GM20000 (cell line): Measurements from ENCODE around the gene CGN.
"Not testable (repeated sequence)": the region's sequence is repeated elsewhere in the genome, so short reads cannot be mapped to it uniquely, and the experiment has no call there.

ENCODE experiments used
- DNase-seq: peaks from one replicate; pipeline ENCODE4 v3.0.0; 2012; ENCODE audit warnings: low spot score
- TF ChIP-seq, protein P1 (sequence below): IDR thresholded peaks from 2 replicates; pipeline ENCODE4 v1.5.1; 2012; ENCODE audit warnings: mild to moderate bottlenecking, control low read depth; ENCODE audit errors: extremely low read depth, missing control alignments

CGN gene

DNA sequence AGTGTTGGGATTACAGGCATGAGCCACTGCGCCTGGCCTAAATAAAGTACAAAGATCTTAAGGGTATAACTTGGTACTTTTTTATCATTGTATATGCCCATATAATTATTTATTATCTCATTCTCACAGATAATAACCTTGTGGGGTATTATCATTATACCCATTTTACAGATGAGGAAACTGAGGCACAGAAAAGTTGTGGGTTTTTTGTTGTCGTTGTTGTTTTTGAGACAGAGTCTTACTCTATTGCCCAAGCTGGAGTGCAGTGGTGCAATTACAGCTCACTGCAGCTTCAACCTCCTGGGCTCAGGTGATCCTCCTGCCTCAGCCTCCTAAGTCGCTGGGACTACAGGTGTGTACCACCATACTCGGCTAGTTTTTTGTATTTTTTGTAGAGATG lies 4.1 kb downstream of the CGN start:
- no peak for DNase-seq
- TF ChIP-seq, protein P1, sequence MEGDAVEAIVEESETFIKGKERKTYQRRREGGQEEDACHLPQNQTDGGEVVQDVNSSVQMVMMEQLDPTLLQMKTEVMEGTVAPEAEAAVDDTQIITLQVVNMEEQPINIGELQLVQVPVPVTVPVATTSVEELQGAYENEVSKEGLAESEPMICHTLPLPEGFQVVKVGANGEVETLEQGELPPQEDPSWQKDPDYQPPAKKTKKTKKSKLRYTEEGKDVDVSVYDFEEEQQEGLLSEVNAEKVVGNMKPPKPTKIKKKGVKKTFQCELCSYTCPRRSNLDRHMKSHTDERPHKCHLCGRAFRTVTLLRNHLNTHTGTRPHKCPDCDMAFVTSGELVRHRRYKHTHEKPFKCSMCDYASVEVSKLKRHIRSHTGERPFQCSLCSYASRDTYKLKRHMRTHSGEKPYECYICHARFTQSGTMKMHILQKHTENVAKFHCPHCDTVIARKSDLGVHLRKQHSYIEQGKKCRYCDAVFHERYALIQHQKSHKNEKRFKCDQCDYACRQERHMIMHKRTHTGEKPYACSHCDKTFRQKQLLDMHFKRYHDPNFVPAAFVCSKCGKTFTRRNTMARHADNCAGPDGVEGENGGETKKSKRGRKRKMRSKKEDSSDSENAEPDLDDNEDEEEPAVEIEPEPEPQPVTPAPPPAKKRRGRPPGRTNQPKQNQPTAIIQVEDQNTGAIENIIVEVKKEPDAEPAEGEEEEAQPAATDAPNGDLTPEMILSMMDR, result no peak

DNA sequence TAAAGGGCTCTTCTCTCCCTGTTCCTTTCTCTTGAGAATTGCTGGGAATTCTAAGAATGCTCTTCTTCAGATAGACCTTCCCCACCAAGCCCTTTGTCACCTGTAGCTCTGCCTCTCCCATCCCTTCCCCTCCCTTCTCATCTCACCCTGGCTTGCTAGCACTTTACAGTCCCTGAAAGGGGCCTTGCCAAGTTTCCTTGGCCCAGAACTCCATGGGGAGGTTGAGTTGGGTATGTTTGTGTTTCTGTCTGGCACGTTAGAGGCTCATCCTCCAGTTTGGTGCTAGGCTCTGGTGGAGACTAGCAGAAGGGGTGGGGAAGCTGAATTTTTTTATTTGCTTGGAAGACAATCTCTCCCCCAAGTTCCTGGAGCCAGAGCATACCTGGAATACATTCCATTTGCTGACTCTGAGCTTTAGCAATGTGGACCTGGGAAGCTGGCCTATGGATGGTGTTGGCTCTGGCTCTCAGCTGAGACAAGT lies 4.9 kb downstream of the CGN start:
- TF ChIP-seq, protein P1, result no peak

DNA sequence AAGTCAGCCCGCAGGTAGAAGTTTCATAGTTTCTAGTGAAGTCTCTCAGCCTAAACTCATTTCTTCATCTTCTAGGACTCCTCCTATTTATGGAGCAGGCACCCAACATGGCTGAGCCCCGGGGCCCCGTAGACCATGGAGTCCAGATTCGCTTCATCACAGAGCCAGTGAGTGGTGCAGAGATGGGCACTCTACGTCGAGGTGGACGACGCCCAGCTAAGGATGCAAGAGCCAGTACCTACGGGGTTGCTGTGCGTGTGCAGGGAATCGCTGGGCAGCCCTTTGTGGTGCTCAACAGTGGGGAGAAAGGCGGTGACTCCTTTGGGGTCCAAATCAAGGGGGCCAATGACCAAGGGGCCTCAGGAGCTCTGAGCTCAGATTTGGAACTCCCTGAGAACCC lies 7.2 kb downstream of the CGN start:
- no peak for DNase-seq
- TF ChIP-seq, protein P1, result no peak

More for the DNA sequence above, 4.9 kb downstream of the CGN start:
- no peak for DNase-seq

DNA sequence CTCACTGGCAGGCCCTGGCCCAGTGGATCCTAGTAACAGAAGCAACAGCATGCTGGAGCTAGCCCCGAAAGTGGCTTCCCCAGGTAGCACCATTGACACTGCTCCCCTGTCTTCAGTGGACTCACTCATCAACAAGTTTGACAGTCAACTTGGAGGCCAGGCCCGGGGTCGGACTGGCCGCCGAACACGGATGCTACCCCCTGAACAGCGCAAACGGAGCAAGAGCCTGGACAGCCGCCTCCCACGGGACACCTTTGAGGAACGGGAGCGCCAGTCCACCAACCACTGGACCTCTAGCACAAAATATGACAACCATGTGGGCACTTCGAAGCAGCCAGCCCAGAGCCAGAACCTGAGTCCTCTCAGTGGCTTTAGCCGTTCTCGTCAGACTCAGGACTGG lies 7.7 kb downstream of the CGN start:
- TF ChIP-seq, protein P1, result no peak
- no peak for DNase-seq

DNA sequence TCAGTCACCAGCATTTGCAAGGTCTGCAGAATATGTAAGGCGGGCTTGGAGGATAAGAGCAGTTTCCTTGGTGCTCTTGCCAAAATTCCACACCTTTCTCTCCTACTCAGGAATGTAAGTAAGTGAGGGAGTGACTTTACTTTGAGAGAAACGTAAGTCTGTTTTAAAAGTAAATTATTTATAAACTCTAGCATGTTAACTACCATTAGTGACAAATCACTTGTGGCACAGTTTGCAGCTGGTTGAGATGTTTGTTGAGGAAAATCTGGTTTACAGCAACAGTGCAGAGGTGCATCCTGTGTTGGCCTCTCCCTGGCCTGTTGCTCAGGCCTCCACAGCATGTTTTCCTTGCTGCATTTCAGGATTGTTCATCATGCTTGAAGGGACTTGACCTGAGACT lies 8.5 kb downstream of the CGN start:
- TF ChIP-seq, protein P1, result no peak
- no peak for DNase-seq

DNA sequence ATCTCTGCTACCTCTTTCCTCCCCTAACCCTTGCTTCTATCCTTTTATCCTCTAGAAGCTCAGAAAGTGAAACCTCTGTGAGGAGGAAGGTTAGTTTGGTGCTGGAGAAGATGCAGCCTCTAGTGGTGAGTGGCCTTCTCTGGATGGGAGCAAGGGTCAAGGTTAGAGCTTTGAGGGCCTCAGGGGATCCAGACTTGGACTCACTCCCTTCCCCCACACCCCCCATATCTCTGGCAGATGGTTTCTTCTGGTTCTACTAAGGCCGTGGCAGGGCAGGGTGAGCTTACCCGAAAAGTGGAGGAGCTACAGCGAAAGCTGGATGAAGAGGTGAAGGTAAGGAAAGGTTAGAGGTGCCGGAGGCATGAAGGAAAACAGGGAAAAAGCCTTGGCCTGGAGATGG lies 9.2 kb downstream of the CGN start:
- TF ChIP-seq, protein P1, result peak; percentile 31
- DNase-seq, result peak; percentile 34

DNA sequence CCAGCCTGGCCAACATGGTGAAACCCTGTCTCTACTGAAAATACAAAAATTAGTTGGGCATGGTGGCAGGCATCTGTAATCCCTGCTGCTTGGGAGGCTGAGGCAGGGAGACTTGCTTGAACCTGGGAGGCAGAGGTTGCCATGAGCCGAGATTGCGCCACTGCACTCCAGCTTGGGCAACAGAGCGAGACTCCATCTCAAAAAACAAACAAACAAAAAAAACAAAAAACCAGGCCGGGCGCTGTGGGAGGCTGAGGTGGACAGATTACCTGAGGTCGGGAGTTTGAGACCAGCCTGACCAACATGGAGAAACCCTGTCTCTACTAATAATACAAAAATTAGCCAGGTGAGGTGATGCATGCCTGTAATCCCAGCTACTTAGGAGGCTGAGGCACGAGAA lies 11.2 kb downstream of the CGN start:
- DNase-seq, result not testable (repeated sequence)

DNA sequence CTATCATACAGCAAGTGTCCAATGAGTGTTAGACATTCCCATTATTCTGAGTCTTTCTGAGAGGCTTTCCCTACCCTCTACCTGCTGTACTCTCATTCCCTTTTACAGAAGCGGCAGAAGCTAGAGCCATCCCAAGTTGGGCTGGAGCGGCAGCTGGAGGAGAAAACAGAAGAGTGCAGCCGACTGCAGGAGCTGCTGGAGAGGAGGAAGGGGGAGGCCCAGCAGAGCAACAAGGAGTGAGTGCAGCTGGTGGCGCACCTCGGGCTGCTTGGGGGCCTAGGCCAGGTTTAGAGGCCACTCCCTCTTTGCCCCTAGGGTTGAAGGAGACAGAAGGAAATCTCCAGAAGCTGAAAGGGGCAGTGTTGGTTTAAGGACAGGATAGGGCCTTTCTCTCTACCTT lies 12.1 kb downstream of the CGN start:
- DNase-seq, result no peak
- TF ChIP-seq, protein P1, result no peak
